IMR-90 (cell line): ENCODE results near the gene GGT1. TPM values are rescaled to one million over a fixed set of nuclear protein-coding genes. Genes with fewer than 3 reads are reported as not detected.

ENCODE experiments used
- ATAC-seq: fragments of 200-7000 bp; cut with Tn5 transposase; 2 replicates; pipeline ENCODE4 v1.9.1; 2020; ENCODE audit warnings: low read depth, mild to moderate bottlenecking, moderate library complexity
- BruUV-seq: library from RNA; stranded (reverse); fragments of 400-500 nt; replicated peaks from 2 replicates; lab custom pipeline; 2021; lab: Mats Ljungman, UMichigan
- CTCF ChIA-PET: fragments of 300-600 bp; formaldehyde crosslinking; extraction: SDS; loops from one replicate; lab custom pipeline; 2021; ENCODE audit warnings: antibody characterized with exemption; lab: Yijun Ruan, JAX
- POLR2A ChIA-PET: fragments of 300-600 bp; sonication (Branson Sonifier 250); formaldehyde crosslinking; loops from one replicate; lab custom pipeline; 2022; ENCODE audit warnings: antibody characterized with exemption; ENCODE audit not compliant: unreplicated experiment; lab: Charles Lee
- DNase-seq: peaks from one replicate; pipeline ENCODE4 v3.0.0; 2013
- H2AFZ ChIP-seq: replicated peaks from 2 replicates; pipeline ENCODE3; 2013; ENCODE audit warnings: low read length, mild to moderate bottlenecking; ENCODE audit not compliant: poor library complexity
- H2AK5ac ChIP-seq: 2 replicates; pipeline ENCODE4 v1.6.1; 2013; ENCODE audit warnings: low read depth, low read length, inconsistent platforms
- H2AK9ac ChIP-seq: replicated peaks from 2 replicates; pipeline ENCODE3; 2013; ENCODE audit warnings: mild to moderate bottlenecking, low read depth, low read length, moderate library complexity; ENCODE audit not compliant: poor library complexity
- H2BK120ac ChIP-seq: 2 replicates; pipeline ENCODE4 v1.6.1; 2013; ENCODE audit warnings: low read depth, low read length, inconsistent platforms
- H2BK15ac ChIP-seq: 3 replicates; pipeline ENCODE4 v1.6.1; 2013; ENCODE audit warnings: low read depth, low read length, inconsistent platforms
- H2BK20ac ChIP-seq: 2 replicates; pipeline ENCODE4 v1.6.1; 2013; ENCODE audit warnings: low read depth, mild to moderate bottlenecking, inconsistent platforms, low read length, moderate library complexity
- H2BK5ac ChIP-seq: 2 replicates; pipeline ENCODE4 v1.6.1; 2013; ENCODE audit warnings: mild to moderate bottlenecking, low read depth, low read length, inconsistent platforms; ENCODE audit not compliant: poor library complexity, severe bottlenecking
- H3K14ac ChIP-seq: replicated peaks from 2 replicates; pipeline ENCODE4 v1.6.1; 2013; ENCODE audit warnings: low read depth, low read length, inconsistent platforms
- H3K18ac ChIP-seq: 2 replicates; pipeline ENCODE4 v1.6.1; 2013; ENCODE audit warnings: low read depth, low read length, control low read depth
- H3K23ac ChIP-seq: 2 replicates; pipeline ENCODE4 v1.6.1; 2013; ENCODE audit warnings: low read depth, low read length, inconsistent platforms
- H3K27ac ChIP-seq: 2 replicates; pipeline ENCODE4 v1.5.1; 2013; ENCODE audit warnings: mild to moderate bottlenecking, control low read depth, low read length; ENCODE audit not compliant: insufficient read depth
- H3K27me3 ChIP-seq: 2 replicates; pipeline ENCODE4 v1.6.1; 2013; ENCODE audit warnings: low read length; ENCODE audit not compliant: control insufficient read depth, insufficient read depth
- H3K36me3 ChIP-seq: 2 replicates; pipeline ENCODE4 v1.6.1; 2013; ENCODE audit warnings: low read length, mixed read lengths; ENCODE audit not compliant: control insufficient read depth, insufficient read depth
- H3K4ac ChIP-seq: 2 replicates; pipeline ENCODE4 v1.6.1; 2013; ENCODE audit warnings: low read depth, low read length, inconsistent platforms
- H3K4me1 ChIP-seq: 2 replicates; pipeline ENCODE4 v1.6.1; 2013; ENCODE audit warnings: low read length, mixed read lengths; ENCODE audit not compliant: control insufficient read depth, insufficient read depth
- H3K4me2 ChIP-seq: 2 replicates; pipeline ENCODE4 v1.6.1; 2013; ENCODE audit warnings: low read depth, mild to moderate bottlenecking, control low read depth, low read length, moderate library complexity
- H3K4me3 ChIP-seq: 2 replicates; pipeline ENCODE4 v1.5.1; 2013; ENCODE audit warnings: low read depth, mild to moderate bottlenecking, control low read depth, low read length, moderate library complexity; ENCODE audit not compliant: insufficient read depth
- H3K56ac ChIP-seq: 2 replicates; pipeline ENCODE4 v1.6.1; 2013; ENCODE audit warnings: low read length, inconsistent platforms; ENCODE audit not compliant: insufficient read depth; ENCODE audit errors: extremely low read depth
- H3K79me1 ChIP-seq, 2 experiments: 2 replicates each; pipeline ENCODE4 v1.6.1; 2013; ENCODE audit warnings: low read length in 2 of 2, inconsistent platforms in 1 of 2, low read depth in 1 of 2
- H3K9ac ChIP-seq: 2 replicates; pipeline ENCODE4 v1.6.1; 2013; ENCODE audit warnings: low read depth, low read length, control low read depth
- H3K9me1 ChIP-seq: 2 replicates; pipeline ENCODE4 v1.6.1; 2013; ENCODE audit warnings: low read length, inconsistent platforms; ENCODE audit not compliant: insufficient read depth
- H3K9me3 ChIP-seq: 2 replicates; pipeline ENCODE4 v1.6.1; 2013; ENCODE audit warnings: low read length; ENCODE audit not compliant: control insufficient read depth, insufficient read depth
- H4K20me1 ChIP-seq: 2 replicates; pipeline ENCODE4 v1.6.1; 2013; ENCODE audit warnings: low read length, inconsistent platforms; ENCODE audit not compliant: insufficient read depth
- H4K5ac ChIP-seq: 2 replicates; pipeline ENCODE4 v1.6.1; 2013; ENCODE audit warnings: mild to moderate bottlenecking, low read depth, low read length, control low read depth
- H4K8ac ChIP-seq, 2 experiments: 2 replicates each; pipeline ENCODE4 v1.6.1; 2013; ENCODE audit warnings: low read depth in 2 of 2, low read length in 2 of 2, control low read depth in 1 of 2, inconsistent platforms in 1 of 2
- H4K91ac ChIP-seq: 2 replicates; pipeline ENCODE4 v1.6.1; 2013; ENCODE audit warnings: low read depth, low read length, inconsistent platforms; ENCODE audit not compliant: insufficient read depth
- BHLHE40 ChIP-seq: fragments of 150-350 bp; IDR thresholded peaks from 2 replicates; pipeline ENCODE4 v1.6.1; 2016; ENCODE audit warnings: mild to moderate bottlenecking, low read depth, low read length
- ELK1 ChIP-seq: fragments of 150-350 bp; IDR thresholded peaks from 2 replicates; pipeline ENCODE4 v1.6.1; 2016; ENCODE audit warnings: low read depth, mild to moderate bottlenecking, low read length, moderate library complexity, borderline replicate concordance
- FOS ChIP-seq: fragments of 150-350 bp; IDR thresholded peaks from 2 replicates; pipeline ENCODE4 v1.6.1; 2016; ENCODE audit warnings: low read depth, low read length
- MAFK ChIP-seq: IDR thresholded peaks from 2 replicates; pipeline ENCODE4 v1.6.1; 2012; ENCODE audit warnings: low read depth, low read length, improper control_type of control experiment
- MAZ ChIP-seq: IDR thresholded peaks from 2 replicates; pipeline ENCODE4 v1.6.1; 2012; ENCODE audit warnings: low read depth, mild to moderate bottlenecking, low read length, improper control_type of control experiment, moderate library complexity, borderline replicate concordance
- MXI1 ChIP-seq: IDR thresholded peaks from 2 replicates; pipeline ENCODE4 v1.6.1; 2012; ENCODE audit warnings: low read depth, mild to moderate bottlenecking, low read length, moderate library complexity, borderline replicate concordance
- NFE2L2 ChIP-seq: fragments of 150-350 bp; IDR thresholded peaks from 2 replicates; pipeline ENCODE4 v1.6.1; 2016; ENCODE audit warnings: low read depth, mild to moderate bottlenecking, low read length
- RFX5 ChIP-seq: IDR thresholded peaks from 2 replicates; pipeline ENCODE4 v1.8.0; 2012; ENCODE audit warnings: low read depth, mild to moderate bottlenecking, low read length, moderate library complexity
- WGBS, 2 experiments: methylation state at CpG; one replicate each; pipeline versions ENCODE4 v1.1.5 to v1.1.7; 2013; ENCODE audit warnings: missing lambda C conversion rate in 2 of 2; ENCODE audit not compliant: insufficient read length in 1 of 2; ENCODE audit errors: extremely low coverage in 2 of 2; 5-methylcytosine and 5-hydroxymethylcytosine counted together
- dilution Hi-C: fragments of 300-500 bp; cut with HindIII; formaldehyde crosslinking; loops from one replicate; pipeline ENCODE4 v1.14.3; 2018; ENCODE audit warnings: low sequenced_read_pairs; ENCODE audit not compliant: unreplicated experiment
- in situ Hi-C: fragments of 300-500 bp; cut with MboI; formaldehyde crosslinking; loops from 3 replicates; pipeline ENCODE4 v1.14.3; 2019; ENCODE audit warnings: low sequenced_read_pairs, inconsistent platforms, mixed read lengths
- intact Hi-C: fragments of 100-400 bp; cut with micrococcal nuclease; formaldehyde crosslinking; loops from 2 replicates; pipeline ENCODE4 v1.10.0; 2022
- polyA plus RNA-seq, 3 experiments: library from polyadenylated mRNA; depleted of rRNA; stranded (reverse); fragments of >200 nt; gene quantifications; 2 replicates each; pipeline ENCODE4 v1.2.3, GENCODE V29; 2012; ENCODE audit warnings: low replicate concordance in 1 of 3
- total RNA-seq: library from RNA; depleted of rRNA; stranded (reverse); fragments of >200 nt; gene quantifications from 2 replicates; pipeline ENCODE4 v1.2.3, GENCODE V29; 2012

GGT1 gene
- total and polyA plus RNA-seq, 2 of the 4 experiments (the other 2 are of a cell fraction), result 3.4 to 7.3 TPM

- BruUV-seq, result no TSS peak
- no peak overlapping the region for H3K18ac ChIP-seq
- H4K5ac ChIP-seq, result no peak overlapping the region
- H2AK5ac ChIP-seq, result no peak overlapping the region
- H2BK20ac ChIP-seq, result no peak overlapping the region
- ChIA-PET CTCF (no interaction called here), POLR2A (no interaction called here)
- dilution Hi-C loops (no loop called here), in situ Hi-C loops (no loop called here), intact Hi-C loops (no loop called here)
- no peaks in the 10 kb centered on the region for H3K9me3 ChIP-seq
- no peak overlapping the region for H3K56ac ChIP-seq
- H3K4me2 ChIP-seq, result no peak overlapping the region
- no peak overlapping the region for H3K14ac ChIP-seq
- H2AFZ ChIP-seq, result no peak overlapping the region
- H3K27me3 ChIP-seq, result no peaks in the 10 kb centered on the region
- no peak overlapping the region for H2BK15ac ChIP-seq
- H3K79me1 ChIP-seq, result peaks cover 0 to 8% of the 10 kb centered on the region in 2 experiments; a peak in 2 of 4 replicates
- no peak overlapping the region for H2BK5ac ChIP-seq
- DNase-seq (no peak), ATAC-seq (no peak)
- no peak overlapping the region for H2BK120ac ChIP-seq
- no CpG with 5 or more reads among the region's 7 CpGs for WGBS, 2 experiments
- H2AK9ac ChIP-seq, result no peak overlapping the region
- TF ChIP-seq MAFK (no peak), BHLHE40 (no peak), FOS (no peak), MXI1 (no peak), RFX5 (no peak), MAZ (no peak), ELK1 (no peak), NFE2L2 (no peak)
- no peak overlapping the region for H4K91ac ChIP-seq
- H3K9ac ChIP-seq, result no peak overlapping the region
- H3K4me3 ChIP-seq, result no peak overlapping the region
- H4K20me1 ChIP-seq, result no peaks in the 10 kb centered on the region
- no peaks in the 10 kb centered on the region for H3K4me1 ChIP-seq
- peaks cover 11% of the 10 kb centered on the region for H3K9me1 ChIP-seq
- no peak overlapping the region for H3K23ac ChIP-seq
- no peak overlapping the region for H3K27ac ChIP-seq
- H3K4ac ChIP-seq, result no peak overlapping the region
- no peak overlapping the region for H4K8ac ChIP-seq
- peaks cover 27% of the 10 kb centered on the region; the same call in 1 of the 2 replicates for H3K36me3 ChIP-seq
These were observed 13.4 kb upstream of the GGT1 start for GRCh38 chr22:24589518-24590030.
